ENCODE results near the gene KIF21A.
"Not testable (repeated sequence)": the region's sequence is repeated elsewhere in the genome, so short reads cannot be mapped to it uniquely, and the experiment has no call there.

The KIF21A gene

GRCh38 chr12:39348523-39348922 lies 94.4 kb downstream of the KIF21A start:
- no peak for DNase-seq (ENCODE audit: low read depth, low spot score)

- no peak for DNase-seq (ENCODE audit: low read depth, low spot score)
Measured at GRCh38 chr12:39344926-39345325, 98.0 kb downstream of the KIF21A start.

- no peak for DNase-seq (ENCODE audit: low read depth, low spot score)
Measured at GRCh38 chr12:39343665-39344064, 99.3 kb downstream of the KIF21A start.

- DNase-seq (ENCODE audit: low read depth, low spot score): no peak
Measured at GRCh38 chr12:39341761-39342160, 101.2 kb downstream of the KIF21A start.

- no peak for DNase-seq (ENCODE audit: low read depth, low spot score)
Measured at GRCh38 chr12:39341179-39341578, 101.7 kb downstream of the KIF21A start.

GRCh38 chr12:39332661-39333175 lies 110.2 kb downstream of the KIF21A start:
- no peak for DNase-seq (ENCODE audit: low read depth, low spot score)

- no peak for DNase-seq (ENCODE audit: low read depth, low spot score)
Measured at GRCh38 chr12:39331539-39332261, 111.2 kb downstream of the KIF21A start.

- DNase-seq (ENCODE audit: low read depth, low spot score): no peak
Measured at GRCh38 chr12:39329876-39330275, 113.0 kb downstream of the KIF21A start.

- no peak for DNase-seq (ENCODE audit: low read depth, low spot score)
Measured at GRCh38 chr12:39329018-39329417, 113.9 kb downstream of the KIF21A start.

- DNase-seq (ENCODE audit: low read depth, low spot score): no peak
Measured at GRCh38 chr12:39327965-39328364, 115.0 kb downstream of the KIF21A start.

- DNase-seq (ENCODE audit: low read depth, low spot score): no peak
Measured at GRCh38 chr12:39327510-39327909, 115.4 kb downstream of the KIF21A start.

- no peak for DNase-seq (ENCODE audit: low read depth, low spot score)
Measured at GRCh38 chr12:39319180-39319579, 123.7 kb downstream of the KIF21A start.

- DNase-seq (ENCODE audit: low read depth, low spot score): no peak
Measured at GRCh38 chr12:39314547-39314946, 128.4 kb downstream of the KIF21A start.

- DNase-seq (ENCODE audit: low read depth, low spot score): no peak
Measured at GRCh38 chr12:39309516-39309915, 133.4 kb downstream of the KIF21A start.

GRCh38 chr12:39301422-39301821 lies 141.5 kb downstream of the KIF21A start:
- DNase-seq (ENCODE audit: low read depth, low spot score): no peak

- DNase-seq (ENCODE audit: low read depth, low spot score): no peak
Measured at GRCh38 chr12:39300799-39301198, 142.1 kb downstream of the KIF21A start.

GRCh38 chr12:39297891-39298290 lies 145.0 kb downstream of the KIF21A start:
- no peak for DNase-seq (ENCODE audit: low read depth, low spot score)

- DNase-seq (ENCODE audit: low read depth, low spot score): no peak
Measured at GRCh38 chr12:39296496-39296895, 146.4 kb downstream of the KIF21A start.

GRCh38 chr12:39295593-39295992 lies 147.3 kb downstream of the KIF21A start:
- DNase-seq (ENCODE audit: low read depth, low spot score): not testable (repeated sequence)

- no peak for DNase-seq (ENCODE audit: low read depth, low spot score)
Measured at GRCh38 chr12:39294715-39295114, 148.2 kb downstream of the KIF21A start.

- DNase-seq (ENCODE audit: low read depth, low spot score): no peak
Measured at GRCh38 chr12:39292125-39292630, 150.7 kb downstream of the KIF21A start.

GRCh38 chr12:39287817-39288216 lies 155.1 kb downstream of the KIF21A start:
- DNase-seq (ENCODE audit: low read depth, low spot score): no peak

GRCh38 chr12:39287409-39287808 lies 155.5 kb downstream of the KIF21A start:
- DNase-seq (ENCODE audit: low read depth, low spot score): no peak
